Stimulated activated naive B cell treated with anti-CD40 and anti-IgM and Interleukin-4, amounts not matched to agents 10 μg/mL and 1 μg/mL and 100 μg/mL, for 72 hours (primary cell): ENCODE data around the gene HCRT.
"Not testable (repeated sequence)": the region's sequence is repeated elsewhere in the genome, so short reads cannot be mapped to it uniquely, and the experiment has no call there.

ENCODE experiments used
- ATAC-seq, 2 donors: fragments of 150-1000 bp; cut with Tn5 transposase; replicated peaks; 2 replicates each; pipeline ENCODE4 v1.10.0; 2021; ENCODE audit warnings: moderate library complexity in 1 of 2
- DNase-seq: peaks from one replicate; pipeline ENCODE4 v3.0.0; 2021
- H3K27ac Mint-ChIP-seq: one replicate; pipeline ENCODE4 v1.8.0; 2022; ENCODE audit warnings: mild to moderate bottlenecking, mixed read lengths
- H3K27me3 Mint-ChIP-seq, 2 donors: one replicate each; pipeline ENCODE4 v1.8.0; 2022; ENCODE audit warnings: mixed read lengths in 2 of 2
- H3K36me3 Mint-ChIP-seq, 2 donors: one replicate each; pipeline ENCODE4 v1.8.0; 2022; ENCODE audit warnings: mixed read lengths in 2 of 2, mild to moderate bottlenecking in 1 of 2
- H3K4me1 Mint-ChIP-seq, 2 donors: one replicate each; pipeline ENCODE4 v1.8.0; 2022; ENCODE audit warnings: mixed read lengths in 2 of 2, mild to moderate bottlenecking in 1 of 2
- H3K4me3 Mint-ChIP-seq, 2 donors: one replicate each; pipeline ENCODE4 v1.8.0; 2022; ENCODE audit warnings: mild to moderate bottlenecking in 2 of 2, mixed read lengths in 2 of 2, moderate library complexity in 1 of 2
- H3K9me3 Mint-ChIP-seq, 2 donors: one replicate each; pipeline ENCODE4 v1.8.0; 2022; ENCODE audit warnings: mixed read lengths in 2 of 2, mild to moderate bottlenecking in 1 of 2

HCRT gene

GRCh38 chr17:42191275-42191608, 6.0 kb upstream of the HCRT start:
- no peak for DNase-seq
- ATAC-seq, result no peak
- Mint-ChIP-seq H3K4me1 (peaks cover 20 to 42% of the 10 kb centered on the region in 2 donors), H3K9me3 (peaks cover 0 to 1% of the 10 kb centered on the region in 2 donors), H3K27ac (no peak overlapping the region), H3K36me3 (peaks cover 12 to 16% of the 10 kb centered on the region in 2 donors), H3K4me3 (no peak overlapping the region), H3K27me3 (no peaks in the 10 kb centered on the region)

GRCh38 chr17:42190491-42191274, 5.4 kb upstream of the HCRT start:
- ATAC-seq (no peak), DNase-seq (no peak)
- Mint-ChIP-seq H3K27me3 (no peaks in the 10 kb centered on the region), H3K4me1 (peaks cover 20 to 42% of the 10 kb centered on the region in 2 donors), H3K36me3 (peaks cover 12 to 16% of the 10 kb centered on the region in 2 donors), H3K27ac (no peak overlapping the region), H3K4me3 (no peak overlapping the region), H3K9me3 (peaks cover 0 to 1% of the 10 kb centered on the region in 2 donors)

GRCh38 chr17:42189651-42189965, 4.4 kb upstream of the HCRT start:
- DNase-seq (no peak), ATAC-seq (no peak)
- Mint-ChIP-seq H3K9me3 (peaks cover 0 to 1% of the 10 kb centered on the region in 2 donors), H3K4me1 (peaks cover 27 to 49% of the 10 kb centered on the region in 2 donors), H3K27ac (no peak overlapping the region), H3K4me3 (no peak overlapping the region), H3K36me3 (peaks cover 12 to 16% of the 10 kb centered on the region in 2 donors), H3K27me3 (no peaks in the 10 kb centered on the region)

GRCh38 chr17:42188749-42189650, 3.7 kb upstream of the HCRT start:
- H3K4me3 Mint-ChIP-seq, result no peak overlapping the region

GRCh38 chr17:42187833-42188232, 2.6 kb upstream of the HCRT start:
- Mint-ChIP-seq H3K27me3 (no peaks in the 10 kb centered on the region), H3K27ac (no peak overlapping the region), H3K4me1 (peaks cover 27 to 49% of the 10 kb centered on the region in 2 donors), H3K36me3 (peaks cover 9 to 20% of the 10 kb centered on the region in 2 donors), H3K9me3 (no peaks in the 10 kb centered on the region), H3K4me3 (no peak overlapping the region)
- no peak for DNase-seq
- ATAC-seq, result no peak

More at GRCh38 chr17:42188749-42189650, 3.7 kb upstream of the HCRT start:
- Mint-ChIP-seq H3K36me3 (peaks cover 9 to 16% of the 10 kb centered on the region in 2 donors), H3K4me1 (peaks cover 27 to 49% of the 10 kb centered on the region in 2 donors), H3K27me3 (no peaks in the 10 kb centered on the region), H3K27ac (peak overlapping the region; percentile 57), H3K9me3 (no peaks in the 10 kb centered on the region)
- DNase-seq (no peak), ATAC-seq (no peak)

GRCh38 chr17:42186191-42186590, 939 bp upstream of the HCRT start:
- not testable (repeated sequence) for H3K9me3 Mint-ChIP-seq, ATAC-seq, H3K27ac Mint-ChIP-seq, H3K4me3 Mint-ChIP-seq, DNase-seq, H3K27me3 Mint-ChIP-seq
- H3K4me1 Mint-ChIP-seq, result peaks cover 33 to 53% of the 10 kb centered on the region in 2 donors
- peaks cover 3 to 13% of the 10 kb centered on the region in 2 donors for H3K36me3 Mint-ChIP-seq

GRCh38 chr17:42185621-42185930, 324 bp upstream of the HCRT start:
- Mint-ChIP-seq H3K27ac (no peak overlapping the region), H3K4me3 (no peak overlapping the region), H3K4me1 (peaks cover 37 to 59% of the 10 kb centered on the region in 2 donors)

GRCh38 chr17:42183741-42184711, 1.2 kb downstream of the HCRT start:
- H3K4me1 Mint-ChIP-seq, result peaks cover 50 to 68% of the 10 kb centered on the region in 2 donors

More at GRCh38 chr17:42185621-42185930, 324 bp upstream of the HCRT start:
- ATAC-seq (no peak), DNase-seq (no peak)
- no peaks in the 10 kb centered on the region for H3K9me3 Mint-ChIP-seq
- peaks cover 3 to 13% of the 10 kb centered on the region in 2 donors for H3K36me3 Mint-ChIP-seq
- no peaks in the 10 kb centered on the region for H3K27me3 Mint-ChIP-seq

GRCh38 chr17:42182927-42183734, 2.1 kb downstream of the HCRT start:
- peaks cover 58 to 71% of the 10 kb centered on the region in 2 donors for H3K4me1 Mint-ChIP-seq
- peak overlapping the region; percentile 89 to 91 for H3K4me3 Mint-ChIP-seq
- DNase-seq (no peak), ATAC-seq (no peak)
- H3K9me3 Mint-ChIP-seq, result no peaks in the 10 kb centered on the region
- peaks cover 1 to 4% of the 10 kb centered on the region in 2 donors for H3K36me3 Mint-ChIP-seq
- peak overlapping the region; percentile 98 for H3K27ac Mint-ChIP-seq
- no peaks in the 10 kb centered on the region for H3K27me3 Mint-ChIP-seq

More at GRCh38 chr17:42183741-42184711, 1.2 kb downstream of the HCRT start:
- Mint-ChIP-seq H3K4me3 (peak overlapping the region; percentile 89 to 91), H3K36me3 (peaks cover 1 to 4% of the 10 kb centered on the region in 2 donors), H3K9me3 (no peaks in the 10 kb centered on the region), H3K27ac (peak overlapping the region; percentile 98), H3K27me3 (no peaks in the 10 kb centered on the region)
- DNase-seq (peak; percentile 80), ATAC-seq (peak; percentile 76)

- Mint-ChIP-seq H3K4me3 (no peak overlapping the region), H3K4me1 (peaks cover 62 to 81% of the 10 kb centered on the region in 2 donors), H3K9me3 (no peaks in the 10 kb centered on the region), H3K27me3 (peaks cover 0 to 3% of the 10 kb centered on the region in 2 donors), H3K36me3 (peaks cover 6 to 11% of the 10 kb centered on the region in 2 donors), H3K27ac (peak overlapping the region; percentile 51)
- no peak for DNase-seq
- ATAC-seq, result no peak
These were observed 3.4 kb downstream of the HCRT start for GRCh38 chr17:42181851-42182207.

GRCh38 chr17:42180922-42181850, 4.1 kb downstream of the HCRT start, which contains the start of gene KCNH4:
Gene KCNH4 (minus strand): TSS chr17:42181142. CDS start chr17:42180945, 197 bp downstream.
- peak; percentile 87 for DNase-seq
- Mint-ChIP-seq H3K9me3 (no peaks in the 10 kb centered on the region), H3K4me3 (peak within 1 kb of the TSS; percentile 80 to 83), H3K27me3 (peaks cover 0 to 3% of the 10 kb centered on the region in 2 donors), H3K4me1 (peaks cover 62 to 81% of the 10 kb centered on the region in 2 donors), H3K27ac (peak within 1 kb of the TSS; percentile 73), H3K36me3 (peaks cover 7 to 12% of the 10 kb centered on the region in 2 donors)
- peak; percentile 45 to 67 for ATAC-seq

- Mint-ChIP-seq H3K4me1 (peaks cover 62 to 81% of the 10 kb centered on the region in 2 donors), H3K27ac (no peak overlapping the region), H3K27me3 (peaks cover 6 to 9% of the 10 kb centered on the region in 2 donors), H3K36me3 (peaks cover 14 to 19% of the 10 kb centered on the region in 2 donors), H3K9me3 (no peaks in the 10 kb centered on the region), H3K4me3 (peak overlapping the region; percentile 63 to 82)
- no peak for ATAC-seq
- peak; percentile 18 for DNase-seq
These were observed 4.8 kb downstream of the HCRT start for GRCh38 chr17:42180411-42180921.
